HepG2 (cell line): ENCODE measurements around the gene TMEM117.

Experiments used
- ETS1 ChIP-seq: sonication (generic); formaldehyde crosslinking; IDR thresholded peaks from 2 replicates; pipeline ENCODE4 v1.4.0; 2020; ENCODE audit warnings: missing genetic modification reagents
- HOXA7 ChIP-seq: sonication (generic); formaldehyde crosslinking; IDR thresholded peaks from 2 replicates; pipeline ENCODE4 v1.8.1; 2022; ENCODE audit warnings: mild to moderate bottlenecking, missing genetic modification reagents, moderate library complexity
- NFAT5 ChIP-seq: sonication (generic); formaldehyde crosslinking; IDR thresholded peaks from 2 replicates; pipeline ENCODE4 v1.4.0; 2020; ENCODE audit warnings: missing genetic modification reagents
- NFKB2 ChIP-seq: sonication (generic); formaldehyde crosslinking; IDR thresholded peaks from 2 replicates; pipeline ENCODE4 v1.4.0; 2020; ENCODE audit warnings: missing genetic modification reagents, borderline replicate concordance
- NR2F1 ChIP-seq, 2 experiments: fragments of 450-650 bp in 1 of 2; formaldehyde crosslinking in 1 of 2; IDR thresholded peaks; 2 replicates each; pipeline versions ENCODE4 v1.5.0 to v1.6.1; 2016 to 2020; ENCODE audit warnings: mild to moderate bottlenecking in 1 of 2, missing compliant biosample characterization in 1 of 2, missing genetic modification reagents in 1 of 2, moderate library complexity in 1 of 2
- RAD21 ChIP-seq: fragments of 450-650 bp; formaldehyde crosslinking; IDR thresholded peaks from 2 replicates; pipeline ENCODE4 v1.5.0; 2020; ENCODE audit warnings: mild to moderate bottlenecking
- SIN3A ChIP-seq: IDR thresholded peaks from 2 replicates; pipeline ENCODE4 v1.6.1; 2011; ENCODE audit warnings: low read depth, mild to moderate bottlenecking, control low read depth, low read length, borderline replicate concordance
- TCF7L2 ChIP-seq: IDR thresholded peaks from 2 replicates; pipeline ENCODE4 v1.6.1; 2011; ENCODE audit warnings: mild to moderate bottlenecking, low read depth, low read length, moderate library complexity
- ZNF484 ChIP-seq: sonication (generic); formaldehyde crosslinking; IDR thresholded peaks from 2 replicates; pipeline ENCODE4 v1.5.1; 2020; ENCODE audit warnings: mild to moderate bottlenecking, low read depth, missing genetic modification reagents, borderline replicate concordance
- ZNF740 ChIP-seq: sonication (generic); formaldehyde crosslinking; IDR thresholded peaks from 2 replicates; pipeline ENCODE4 v1.4.0; 2020; ENCODE audit warnings: missing genetic modification reagents
- TF ChIP-seq, protein P1 (sequence below): sonication (generic); formaldehyde crosslinking; IDR thresholded peaks from 2 replicates; pipeline ENCODE4 v1.5.0; 2020; ENCODE audit warnings: mild to moderate bottlenecking, missing genetic modification reagents, moderate library complexity

GRCh38 chr12:43812057-43812456 is 23.8 kb upstream of the TMEM117 start:
- TF ChIP-seq NFKB2 (no peak), SIN3A (no peak), ETS1 (no peak), NFAT5 (no peak), ZNF740 (CRISPR knock-in tag) (no peak), ZNF484 (no peak), RAD21 (CRISPR knock-in tag) (no peak), NR2F1 (CRISPR knock-in tag; IDR thresholded peaks at IDR 0.05) (no peak), TCF7L2 (no peak), HOXA7 (CRISPR knock-in tag) (no peak)
- TF ChIP-seq, protein P1, sequence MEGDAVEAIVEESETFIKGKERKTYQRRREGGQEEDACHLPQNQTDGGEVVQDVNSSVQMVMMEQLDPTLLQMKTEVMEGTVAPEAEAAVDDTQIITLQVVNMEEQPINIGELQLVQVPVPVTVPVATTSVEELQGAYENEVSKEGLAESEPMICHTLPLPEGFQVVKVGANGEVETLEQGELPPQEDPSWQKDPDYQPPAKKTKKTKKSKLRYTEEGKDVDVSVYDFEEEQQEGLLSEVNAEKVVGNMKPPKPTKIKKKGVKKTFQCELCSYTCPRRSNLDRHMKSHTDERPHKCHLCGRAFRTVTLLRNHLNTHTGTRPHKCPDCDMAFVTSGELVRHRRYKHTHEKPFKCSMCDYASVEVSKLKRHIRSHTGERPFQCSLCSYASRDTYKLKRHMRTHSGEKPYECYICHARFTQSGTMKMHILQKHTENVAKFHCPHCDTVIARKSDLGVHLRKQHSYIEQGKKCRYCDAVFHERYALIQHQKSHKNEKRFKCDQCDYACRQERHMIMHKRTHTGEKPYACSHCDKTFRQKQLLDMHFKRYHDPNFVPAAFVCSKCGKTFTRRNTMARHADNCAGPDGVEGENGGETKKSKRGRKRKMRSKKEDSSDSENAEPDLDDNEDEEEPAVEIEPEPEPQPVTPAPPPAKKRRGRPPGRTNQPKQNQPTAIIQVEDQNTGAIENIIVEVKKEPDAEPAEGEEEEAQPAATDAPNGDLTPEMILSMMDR (CRISPR knock-in tag): no peak
